Transverse colon (tissue), 4 donors: ENCODE measurements around the gene CDH19.

ENCODE experiments used
- EP300 ChIP-seq: sonication (generic); formaldehyde crosslinking; IDR thresholded peaks from one replicate; pipeline ENCODE4 v1.6.1; 2017; ENCODE audit warnings: antibody characterized with exemption, low read depth
- POLR2A ChIP-seq: fragments of 450-650 bp; IDR thresholded peaks from one replicate; pipeline ENCODE4 v1.6.1; 2016; ENCODE audit warnings: antibody characterized with exemption, mild to moderate bottlenecking, moderate library complexity
- POLR2AphosphoS5 ChIP-seq, 3 donors: sonication (generic); formaldehyde crosslinking; IDR thresholded peaks; one replicate each; pipeline ENCODE4 v1.6.1; 2016; ENCODE audit warnings: antibody characterized with exemption in 3 of 3
- TF ChIP-seq, protein P1 (sequence below), 5 experiments: fragments of 200-600 bp in 3 of 5; fragments of 450-650 bp in 2 of 5; sonication (generic) in 3 of 5; IDR thresholded peaks; 1 replicate in 2 of 5; 2 replicates in 3 of 5; pipeline ENCODE4 v1.5.1; 2016 to 2017; ENCODE audit warnings: antibody characterized with exemption in 5 of 5, inconsistent platforms in 3 of 5, mild to moderate bottlenecking in 2 of 5, moderate library complexity in 1 of 5

- TF ChIP-seq EP300: no peak
- TF ChIP-seq POLR2A: no peak
- TF ChIP-seq, protein P1, sequence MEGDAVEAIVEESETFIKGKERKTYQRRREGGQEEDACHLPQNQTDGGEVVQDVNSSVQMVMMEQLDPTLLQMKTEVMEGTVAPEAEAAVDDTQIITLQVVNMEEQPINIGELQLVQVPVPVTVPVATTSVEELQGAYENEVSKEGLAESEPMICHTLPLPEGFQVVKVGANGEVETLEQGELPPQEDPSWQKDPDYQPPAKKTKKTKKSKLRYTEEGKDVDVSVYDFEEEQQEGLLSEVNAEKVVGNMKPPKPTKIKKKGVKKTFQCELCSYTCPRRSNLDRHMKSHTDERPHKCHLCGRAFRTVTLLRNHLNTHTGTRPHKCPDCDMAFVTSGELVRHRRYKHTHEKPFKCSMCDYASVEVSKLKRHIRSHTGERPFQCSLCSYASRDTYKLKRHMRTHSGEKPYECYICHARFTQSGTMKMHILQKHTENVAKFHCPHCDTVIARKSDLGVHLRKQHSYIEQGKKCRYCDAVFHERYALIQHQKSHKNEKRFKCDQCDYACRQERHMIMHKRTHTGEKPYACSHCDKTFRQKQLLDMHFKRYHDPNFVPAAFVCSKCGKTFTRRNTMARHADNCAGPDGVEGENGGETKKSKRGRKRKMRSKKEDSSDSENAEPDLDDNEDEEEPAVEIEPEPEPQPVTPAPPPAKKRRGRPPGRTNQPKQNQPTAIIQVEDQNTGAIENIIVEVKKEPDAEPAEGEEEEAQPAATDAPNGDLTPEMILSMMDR (IDR thresholded peaks at IDR 0.05): no peak
- no peak for TF ChIP-seq POLR2AphosphoS5 (IDR thresholded peaks at IDR 0.05)
These were observed 11.3 kb upstream of the CDH19 start for GRCh38 chr18:66615176-66615575.
